Uterus (tissue), 4 donors: ENCODE measurements around the gene FADS1. TPM values are rescaled to one million over a fixed set of nuclear protein-coding genes. Genes with fewer than 3 reads are reported as not detected.

ENCODE experiments used
- DNase-seq, 2 donors: peaks; one replicate each; pipeline ENCODE4 v3.0.0-alpha.2; 2019 to 2020
- H3K27ac ChIP-seq, 2 donors: fragments of 200-600 bp; sonication (generic); 1 replicate in 1 of 2; 2 replicates in 1 of 2; pipeline ENCODE4 v1.5.1; 2016 to 2018
- H3K27me3 ChIP-seq, 2 donors: fragments of 200-600 bp; sonication (generic); one replicate each; pipeline ENCODE4 v1.5.1; 2018 to 2019; ENCODE audit warnings: control low read depth in 1 of 2
- H3K36me3 ChIP-seq, 2 donors: fragments of 200-600 bp; sonication (generic); one replicate each; pipeline ENCODE4 v1.5.1; 2019; ENCODE audit warnings: control low read depth in 1 of 2
- H3K4me1 ChIP-seq, 2 donors: fragments of 200-600 bp; sonication (generic); one replicate each; pipeline ENCODE4 v1.5.1; 2018 to 2019; ENCODE audit warnings: control low read depth in 1 of 2
- H3K4me3 ChIP-seq, 2 donors: fragments of 200-600 bp; sonication (generic); 1 replicate in 1 of 2; 2 replicates in 1 of 2; pipeline ENCODE4 v1.5.1; 2018 to 2019; ENCODE audit warnings: mild to moderate bottlenecking in 1 of 2
- H3K9me3 ChIP-seq, 2 donors: fragments of 200-600 bp; sonication (generic); one replicate each; pipeline ENCODE4 v1.5.1; 2019; ENCODE audit warnings: control low read depth in 1 of 2
- POLR2A ChIP-seq, 2 donors: fragments of 450-650 bp; IDR thresholded peaks; one replicate each; pipeline ENCODE4 v1.6.1; 2016; ENCODE audit warnings: antibody characterized with exemption in 2 of 2, mild to moderate bottlenecking in 1 of 2, moderate library complexity in 1 of 2
- intact Hi-C: fragments of 100-400 bp; cut with DNase I; formaldehyde crosslinking; loops from one replicate; pipeline ENCODE4 v1.15.1; 2023; ENCODE audit warnings: low total_unique reads
- total RNA-seq, 4 donors: library from RNA; depleted of rRNA in 3 of 4; stranded (reverse); fragments of >200 nt in 3 of 4; gene quantifications; one replicate each; pipeline versions ENCODE4 v1.1.0 to v1.2.4, GENCODE V29; 2014 to 2023
- TF ChIP-seq, protein P1 (sequence below), 4 experiments: fragments of 200-600 bp in 2 of 4; fragments of 450-650 bp in 2 of 4; sonication (generic) in 2 of 4; IDR thresholded peaks; one replicate each; pipeline ENCODE4 v1.5.1; 2016 to 2019; ENCODE audit warnings: antibody characterized with exemption in 4 of 4, mild to moderate bottlenecking in 2 of 4, moderate library complexity in 1 of 4
- donor health status: DM: yes; HTN: yes; CAD: no.

Gene FADS1
- total RNA-seq, 4 donors from 2014 or later, result 23.8 to 57.1 (median 38.3) TPM

DNA sequence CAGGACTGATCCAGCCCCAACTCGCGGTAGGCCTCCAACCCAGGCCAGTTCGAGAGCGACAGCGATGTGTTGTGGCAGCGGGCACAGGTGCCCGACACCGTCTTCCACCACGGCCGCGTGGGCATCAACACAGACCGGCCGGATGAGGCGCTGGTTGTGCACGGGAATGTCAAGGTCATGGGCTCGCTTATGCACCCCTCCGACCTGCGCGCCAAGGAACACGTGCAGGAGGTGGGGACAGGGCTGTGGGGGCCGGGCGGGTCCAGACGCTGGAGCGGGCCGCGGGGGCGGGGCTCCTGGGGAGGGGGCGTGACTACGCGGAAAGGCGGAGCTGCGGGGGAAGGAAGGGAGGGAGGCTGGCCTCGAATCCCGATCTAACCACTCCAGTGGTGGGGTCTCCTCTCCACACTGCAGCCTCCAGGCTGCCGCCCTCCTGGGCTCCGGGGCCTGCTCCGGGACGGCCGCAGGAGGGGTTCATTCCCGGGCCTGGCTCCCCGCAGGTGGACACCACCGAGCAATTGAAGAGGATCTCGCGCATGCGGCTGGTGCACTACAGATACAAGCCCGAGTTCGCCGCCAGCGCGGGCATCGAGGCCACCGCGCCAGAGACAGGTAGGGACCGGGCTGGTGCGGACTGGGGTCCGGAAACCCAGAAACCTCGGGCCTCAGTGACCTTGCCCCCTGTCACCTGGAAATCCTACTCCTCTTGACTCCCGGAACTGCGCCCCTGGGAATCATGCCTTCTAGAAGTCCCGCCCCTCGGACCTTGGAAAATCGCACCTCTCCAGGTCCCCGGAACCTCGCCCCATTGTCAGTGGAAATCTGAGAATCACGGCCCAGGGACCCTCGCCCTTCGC, 39.3 kb downstream of the FADS1 start:
- Histone ChIP-seq H3K27ac (no peak overlapping the region), H3K4me3 (no peak overlapping the region), H3K4me1 (peaks cover 0 to 1% of the 10 kb centered on the region in 2 donors), H3K9me3 (no peaks in the 10 kb centered on the region), H3K36me3 (no peaks in the 10 kb centered on the region), H3K27me3 (no peaks in the 10 kb centered on the region)
- intact Hi-C loops, result no loop called here
- DNase-seq, result peak in 1 of 2 donors; percentile 49
- TF ChIP-seq POLR2A (IDR thresholded peaks at IDR 0.05), result no peak
- TF ChIP-seq, protein P1, sequence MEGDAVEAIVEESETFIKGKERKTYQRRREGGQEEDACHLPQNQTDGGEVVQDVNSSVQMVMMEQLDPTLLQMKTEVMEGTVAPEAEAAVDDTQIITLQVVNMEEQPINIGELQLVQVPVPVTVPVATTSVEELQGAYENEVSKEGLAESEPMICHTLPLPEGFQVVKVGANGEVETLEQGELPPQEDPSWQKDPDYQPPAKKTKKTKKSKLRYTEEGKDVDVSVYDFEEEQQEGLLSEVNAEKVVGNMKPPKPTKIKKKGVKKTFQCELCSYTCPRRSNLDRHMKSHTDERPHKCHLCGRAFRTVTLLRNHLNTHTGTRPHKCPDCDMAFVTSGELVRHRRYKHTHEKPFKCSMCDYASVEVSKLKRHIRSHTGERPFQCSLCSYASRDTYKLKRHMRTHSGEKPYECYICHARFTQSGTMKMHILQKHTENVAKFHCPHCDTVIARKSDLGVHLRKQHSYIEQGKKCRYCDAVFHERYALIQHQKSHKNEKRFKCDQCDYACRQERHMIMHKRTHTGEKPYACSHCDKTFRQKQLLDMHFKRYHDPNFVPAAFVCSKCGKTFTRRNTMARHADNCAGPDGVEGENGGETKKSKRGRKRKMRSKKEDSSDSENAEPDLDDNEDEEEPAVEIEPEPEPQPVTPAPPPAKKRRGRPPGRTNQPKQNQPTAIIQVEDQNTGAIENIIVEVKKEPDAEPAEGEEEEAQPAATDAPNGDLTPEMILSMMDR (IDR thresholded peaks at IDR 0.05), result no peak

DNA sequence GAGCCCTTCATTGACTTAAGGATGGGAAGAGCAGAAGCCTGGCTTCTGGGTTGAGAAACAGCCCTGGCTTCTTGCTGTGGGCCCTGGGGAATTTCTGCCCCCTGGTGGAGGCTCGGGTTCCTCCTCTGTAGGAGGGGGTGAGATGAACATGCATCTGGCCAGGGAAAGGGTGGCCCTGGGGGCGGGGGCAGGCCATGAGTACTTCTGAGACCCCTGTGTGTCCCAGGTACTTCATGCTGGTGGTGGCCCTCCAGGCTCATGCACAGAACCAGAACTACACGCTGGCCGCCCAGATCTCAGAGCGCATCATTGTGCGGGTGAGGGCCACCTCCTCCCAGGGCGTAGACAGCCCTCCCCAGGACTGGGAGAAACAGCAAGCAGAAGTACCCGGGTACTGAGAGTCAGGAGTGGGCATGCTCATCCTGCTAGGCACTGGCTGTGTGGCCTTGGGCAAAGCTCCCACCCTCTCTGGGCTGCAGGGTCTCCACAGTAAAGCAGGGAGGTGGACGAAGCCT, 40.2 kb downstream of the FADS1 start:
- no peaks in the 10 kb centered on the region for H3K36me3 ChIP-seq
- no peak for TF ChIP-seq POLR2A (IDR thresholded peaks at IDR 0.05)
- TF ChIP-seq, protein P1 (IDR thresholded peaks at IDR 0.05), result peak; percentile 47 to 52 (median 48)
- H3K27ac ChIP-seq, result peak overlapping the region in 1 of 2 donors; percentile 52
- DNase-seq, result no peak
- intact Hi-C loops, result no loop called here
- H3K27me3 ChIP-seq, result no peaks in the 10 kb centered on the region
- peaks cover 0 to 4% of the 10 kb centered on the region in 2 donors for H3K4me1 ChIP-seq
- no peaks in the 10 kb centered on the region for H3K9me3 ChIP-seq
- H3K4me3 ChIP-seq, result no peak overlapping the region

DNA sequence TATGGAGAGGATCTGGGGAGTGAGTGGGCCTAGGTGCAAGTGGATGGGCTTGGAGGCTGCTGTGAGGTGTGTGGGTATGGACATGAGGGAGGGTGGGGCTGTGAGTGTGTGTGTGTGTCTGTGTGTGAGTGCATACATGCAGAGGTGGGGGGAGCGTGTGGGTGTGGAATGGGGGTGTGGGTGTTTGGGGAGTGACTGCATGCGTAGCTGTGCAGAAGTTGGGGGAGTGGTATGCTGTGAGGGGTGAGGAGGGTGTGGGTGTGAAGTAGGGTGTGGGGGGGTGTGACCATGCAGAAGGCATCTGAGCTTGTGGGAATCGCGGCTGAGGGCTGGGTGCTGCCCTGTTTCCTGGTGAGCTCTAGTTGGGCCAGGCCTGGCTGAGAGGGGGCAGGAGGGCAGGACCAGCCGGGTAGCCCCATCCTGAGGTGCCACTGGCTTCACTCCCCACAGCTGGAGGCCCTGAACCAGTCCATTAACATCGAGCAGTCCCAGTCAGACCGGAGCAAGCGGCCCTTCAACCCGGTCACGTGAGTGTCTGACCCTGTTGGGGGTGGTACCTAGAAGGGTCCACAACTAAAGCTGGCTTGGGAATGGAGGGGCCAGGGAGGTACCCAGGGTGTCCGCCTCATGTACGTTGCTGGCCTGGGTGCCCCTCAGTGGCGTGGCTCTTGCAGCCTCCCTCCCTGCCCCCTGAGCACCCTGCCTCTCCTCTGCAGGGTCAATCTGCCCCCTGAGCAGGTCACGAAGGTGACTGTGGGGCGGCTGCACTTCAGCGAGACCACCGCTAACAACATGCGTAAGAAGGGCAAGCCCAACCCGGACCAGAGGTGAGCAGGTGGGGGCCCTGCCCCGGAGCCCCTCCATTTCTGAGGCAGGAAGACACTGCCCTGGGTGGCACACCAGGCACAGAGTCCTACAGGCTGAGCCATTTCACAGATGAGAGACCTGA, 40.9 kb downstream of the FADS1 start:
- TF ChIP-seq, protein P1 (IDR thresholded peaks at IDR 0.05), result no peak
- no peak for TF ChIP-seq POLR2A (IDR thresholded peaks at IDR 0.05)
- peak overlapping the region; percentile 67 to 80 for H3K27ac ChIP-seq
- no peak for DNase-seq
- no peaks in the 10 kb centered on the region for H3K36me3 ChIP-seq
- peaks cover 0 to 4% of the 10 kb centered on the region in 2 donors for H3K4me1 ChIP-seq
- no peaks in the 10 kb centered on the region for H3K9me3 ChIP-seq
- H3K27me3 ChIP-seq, result no peaks in the 10 kb centered on the region
- intact Hi-C loops, result no loop called here
- no peak overlapping the region for H3K4me3 ChIP-seq

DNA sequence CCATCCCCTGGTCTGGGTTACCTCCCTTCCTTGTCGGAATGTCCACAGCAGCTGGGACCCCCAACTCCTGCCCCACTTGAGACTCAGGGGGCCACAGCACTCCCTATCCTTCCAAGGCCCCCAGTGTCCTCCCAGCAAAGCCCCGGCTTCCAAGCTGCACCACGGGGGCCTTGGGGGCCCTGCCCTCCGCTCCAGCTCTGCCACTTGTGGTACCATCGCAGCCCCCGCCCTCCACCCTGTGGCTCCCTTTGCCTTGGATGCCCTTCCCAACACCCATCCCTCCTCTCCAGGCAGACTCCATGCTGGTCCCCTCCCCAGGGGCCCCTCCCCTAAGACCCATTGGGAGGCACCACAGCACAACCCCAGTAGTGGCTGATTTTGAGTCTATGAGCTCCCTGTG, 41.7 kb downstream of the FADS1 start:
- peak overlapping the region; percentile 57 to 80 for H3K27ac ChIP-seq
- DNase-seq, result no peak
- H3K36me3 ChIP-seq, result no peaks in the 10 kb centered on the region
- no peak for TF ChIP-seq POLR2A (IDR thresholded peaks at IDR 0.05)
- TF ChIP-seq, protein P1 (IDR thresholded peaks at IDR 0.05), result no peak
- intact Hi-C loops, result no loop called here
- H3K4me1 ChIP-seq, result peaks cover 0 to 4% of the 10 kb centered on the region in 2 donors
- H3K27me3 ChIP-seq, result no peaks in the 10 kb centered on the region
- H3K4me3 ChIP-seq, result no peak overlapping the region
- no peaks in the 10 kb centered on the region for H3K9me3 ChIP-seq
